Stimulated activated CD4-positive, alpha-beta T cell treated with anti-CD3 and anti-CD28 coated beads, Interleukin-4, amount 100 ng/mL, for 24 hours (primary cell): ENCODE results near the gene PTPRB.

Experiments used
- DNase-seq: peaks from one replicate; pipeline ENCODE4 v3.0.0-alpha.2; 2020

PTPRB gene

GRCh38 chr12:70637303-70638085 lies at the start of gene PTPRB:
TSS of gene PTPRB (minus strand) at chr12:70637429. CDS start at chr12:70637395, 34 bp downstream.
- no peak for DNase-seq

- DNase-seq = no peak
Observed at GRCh38 chr12:70686907-70687306, 49.7 kb upstream of the PTPRB start.

GRCh38 chr12:70686299-70686698 lies 49.1 kb upstream of the PTPRB start:
- DNase-seq = no peak

GRCh38 chr12:70683976-70684375 lies 46.7 kb upstream of the PTPRB start:
- DNase-seq = no peak

- no peak for DNase-seq
Observed at GRCh38 chr12:70671698-70672097, 34.5 kb upstream of the PTPRB start.

- no peak for DNase-seq
Observed at GRCh38 chr12:70670948-70671347, 33.7 kb upstream of the PTPRB start.

- DNase-seq = no peak
Observed at GRCh38 chr12:70667253-70667652, 30.0 kb upstream of the PTPRB start.

GRCh38 chr12:70666364-70666763 lies 29.1 kb upstream of the PTPRB start:
- no peak for DNase-seq

- no peak for DNase-seq
Observed at GRCh38 chr12:70664465-70664881, 27.2 kb upstream of the PTPRB start.

GRCh38 chr12:70663838-70664237 lies 26.6 kb upstream of the PTPRB start:
- no peak for DNase-seq

- DNase-seq = no peak
Observed at GRCh38 chr12:70661466-70662161, 24.4 kb upstream of the PTPRB start.

GRCh38 chr12:70660620-70661219 lies 23.5 kb upstream of the PTPRB start:
- no peak for DNase-seq

- no peak for DNase-seq
Observed at GRCh38 chr12:70660002-70660604, 22.9 kb upstream of the PTPRB start.

- no peak for DNase-seq
Observed at GRCh38 chr12:70659077-70659606, 21.9 kb upstream of the PTPRB start.

GRCh38 chr12:70657616-70658286 lies 20.5 kb upstream of the PTPRB start:
- DNase-seq = no peak

GRCh38 chr12:70652451-70652850 lies 15.2 kb upstream of the PTPRB start:
- DNase-seq = no peak

- no peak for DNase-seq
Observed at GRCh38 chr12:70648831-70649230, 11.6 kb upstream of the PTPRB start.

GRCh38 chr12:70648191-70648590 lies 11.0 kb upstream of the PTPRB start:
- no peak for DNase-seq

GRCh38 chr12:70646850-70647249 lies 9.6 kb upstream of the PTPRB start:
- DNase-seq = no peak

GRCh38 chr12:70645494-70646317 lies 8.5 kb upstream of the PTPRB start:
- DNase-seq = no peak

- no peak for DNase-seq
Observed at GRCh38 chr12:70644861-70645260, 7.6 kb upstream of the PTPRB start.

- DNase-seq = no peak
Observed at GRCh38 chr12:70643939-70644338, 6.7 kb upstream of the PTPRB start.
